Measurements from ENCODE around the gene OTUB2.

OTUB2 gene

GRCh38 chr14:94045563-94046345 lies 19.6 kb downstream of the OTUB2 start:
- H3K4me3 ChIP-seq (ENCODE audit: low read length in 2 of 2) = no peak overlapping the region
- H3K27ac ChIP-seq (ENCODE audit: low read depth in 2 of 2, low read length in 2 of 2) = no peak overlapping the region
- H3K9ac ChIP-seq (ENCODE audit: low read depth in 1 of 2, low read length in 2 of 2) = no peak overlapping the region
- no peaks in the 10 kb centered on the region for H3K9me3 ChIP-seq (ENCODE audit: control insufficient read depth in 2 of 2, low read length in 2 of 2)
- peaks cover 55 to 62% of the 10 kb centered on the region in 2 donors for H3K36me3 ChIP-seq (ENCODE audit: control insufficient read depth in 2 of 2, insufficient read depth in 2 of 2, low read length in 2 of 2)
- no peaks in the 10 kb centered on the region for H3K27me3 ChIP-seq (ENCODE audit: control insufficient read depth in 2 of 2, insufficient read depth in 2 of 2, low read length in 2 of 2)
- no peaks in the 10 kb centered on the region for H3K4me1 ChIP-seq (ENCODE audit: control insufficient read depth in 2 of 2, insufficient read depth in 2 of 2, low read length in 2 of 2)

GRCh38 chr14:94046696-94047250 lies 20.6 kb downstream of the OTUB2 start:
- H3K9ac ChIP-seq (ENCODE audit: low read depth in 1 of 2, low read length in 2 of 2) = no peak overlapping the region
- H3K4me1 ChIP-seq (ENCODE audit: control insufficient read depth in 2 of 2, insufficient read depth in 2 of 2, low read length in 2 of 2) = no peaks in the 10 kb centered on the region
- no peak overlapping the region for H3K4me3 ChIP-seq (ENCODE audit: low read length in 2 of 2)
- no peaks in the 10 kb centered on the region for H3K9me3 ChIP-seq (ENCODE audit: control insufficient read depth in 2 of 2, low read length in 2 of 2)
- peaks cover 65 to 71% of the 10 kb centered on the region in 2 donors for H3K36me3 ChIP-seq (ENCODE audit: control insufficient read depth in 2 of 2, insufficient read depth in 2 of 2, low read length in 2 of 2)
- no peaks in the 10 kb centered on the region for H3K27me3 ChIP-seq (ENCODE audit: control insufficient read depth in 2 of 2, insufficient read depth in 2 of 2, low read length in 2 of 2)
- H3K27ac ChIP-seq (ENCODE audit: low read depth in 2 of 2, low read length in 2 of 2) = no peak overlapping the region

- Histone ChIP-seq H3K9ac (ENCODE audit: low read depth in 1 of 2, low read length in 2 of 2) (no peak overlapping the region), H3K4me3 (ENCODE audit: low read length in 2 of 2) (no peak overlapping the region), H3K27me3 (ENCODE audit: control insufficient read depth in 2 of 2, insufficient read depth in 2 of 2, low read length in 2 of 2) (no peaks in the 10 kb centered on the region), H3K4me1 (ENCODE audit: control insufficient read depth in 2 of 2, insufficient read depth in 2 of 2, low read length in 2 of 2) (no peaks in the 10 kb centered on the region), H3K27ac (ENCODE audit: low read depth in 2 of 2, low read length in 2 of 2) (no peak overlapping the region), H3K36me3 (ENCODE audit: control insufficient read depth in 2 of 2, insufficient read depth in 2 of 2, low read length in 2 of 2) (peaks cover 69 to 79% of the 10 kb centered on the region in 2 donors), H3K9me3 (ENCODE audit: control insufficient read depth in 2 of 2, low read length in 2 of 2) (no peaks in the 10 kb centered on the region)
These were observed 21.4 kb downstream of the OTUB2 start for GRCh38 chr14:94047581-94047980.

GRCh38 chr14:94048691-94049624 lies 22.8 kb downstream of the OTUB2 start:
- no peak overlapping the region for H3K9ac ChIP-seq (ENCODE audit: low read depth in 1 of 2, low read length in 2 of 2)
- H3K27ac ChIP-seq (ENCODE audit: low read depth in 2 of 2, low read length in 2 of 2) = no peak overlapping the region
- H3K36me3 ChIP-seq (ENCODE audit: control insufficient read depth in 2 of 2, insufficient read depth in 2 of 2, low read length in 2 of 2) = peaks cover 75 to 86% of the 10 kb centered on the region in 2 donors
- H3K9me3 ChIP-seq (ENCODE audit: control insufficient read depth in 2 of 2, low read length in 2 of 2) = no peaks in the 10 kb centered on the region
- H3K4me3 ChIP-seq (ENCODE audit: low read length in 2 of 2) = no peak overlapping the region
- no peaks in the 10 kb centered on the region for H3K27me3 ChIP-seq (ENCODE audit: control insufficient read depth in 2 of 2, insufficient read depth in 2 of 2, low read length in 2 of 2)
- no peaks in the 10 kb centered on the region for H3K4me1 ChIP-seq (ENCODE audit: control insufficient read depth in 2 of 2, insufficient read depth in 2 of 2, low read length in 2 of 2)

- H3K4me3 ChIP-seq (ENCODE audit: low read length in 2 of 2) = no peak overlapping the region
- no peaks in the 10 kb centered on the region for H3K9me3 ChIP-seq (ENCODE audit: control insufficient read depth in 2 of 2, low read length in 2 of 2)
- H3K36me3 ChIP-seq (ENCODE audit: control insufficient read depth in 2 of 2, insufficient read depth in 2 of 2, low read length in 2 of 2) = peaks cover 79 to 88% of the 10 kb centered on the region in 2 donors
- no peak overlapping the region for H3K27ac ChIP-seq (ENCODE audit: low read depth in 2 of 2, low read length in 2 of 2)
- no peaks in the 10 kb centered on the region for H3K27me3 ChIP-seq (ENCODE audit: control insufficient read depth in 2 of 2, insufficient read depth in 2 of 2, low read length in 2 of 2)
- H3K9ac ChIP-seq (ENCODE audit: low read depth in 1 of 2, low read length in 2 of 2) = no peak overlapping the region
- no peaks in the 10 kb centered on the region for H3K4me1 ChIP-seq (ENCODE audit: control insufficient read depth in 2 of 2, insufficient read depth in 2 of 2, low read length in 2 of 2)
These were observed 23.5 kb downstream of the OTUB2 start for GRCh38 chr14:94049625-94050023.

GRCh38 chr14:94050231-94050880 lies 24.2 kb downstream of the OTUB2 start:
- Histone ChIP-seq H3K4me3 (ENCODE audit: low read length in 2 of 2) (no peak overlapping the region), H3K27me3 (ENCODE audit: control insufficient read depth in 2 of 2, insufficient read depth in 2 of 2, low read length in 2 of 2) (no peaks in the 10 kb centered on the region), H3K27ac (ENCODE audit: low read depth in 2 of 2, low read length in 2 of 2) (no peak overlapping the region), H3K36me3 (ENCODE audit: control insufficient read depth in 2 of 2, insufficient read depth in 2 of 2, low read length in 2 of 2) (peaks cover 82 to 90% of the 10 kb centered on the region in 2 donors), H3K4me1 (ENCODE audit: control insufficient read depth in 2 of 2, insufficient read depth in 2 of 2, low read length in 2 of 2) (no peaks in the 10 kb centered on the region), H3K9me3 (ENCODE audit: control insufficient read depth in 2 of 2, low read length in 2 of 2) (no peaks in the 10 kb centered on the region), H3K9ac (ENCODE audit: low read depth in 1 of 2, low read length in 2 of 2) (no peak overlapping the region)

GRCh38 chr14:94051115-94051514 lies 25.0 kb downstream of the OTUB2 start:
- H3K9me3 ChIP-seq (ENCODE audit: control insufficient read depth in 2 of 2, low read length in 2 of 2) = no peaks in the 10 kb centered on the region
- no peaks in the 10 kb centered on the region for H3K27me3 ChIP-seq (ENCODE audit: control insufficient read depth in 2 of 2, insufficient read depth in 2 of 2, low read length in 2 of 2)
- no peak overlapping the region for H3K9ac ChIP-seq (ENCODE audit: low read depth in 1 of 2, low read length in 2 of 2)
- no peak overlapping the region for H3K27ac ChIP-seq (ENCODE audit: low read depth in 2 of 2, low read length in 2 of 2)
- H3K4me1 ChIP-seq (ENCODE audit: control insufficient read depth in 2 of 2, insufficient read depth in 2 of 2, low read length in 2 of 2) = no peaks in the 10 kb centered on the region
- no peak overlapping the region for H3K4me3 ChIP-seq (ENCODE audit: low read length in 2 of 2)
- peaks cover 84 to 91% of the 10 kb centered on the region in 2 donors for H3K36me3 ChIP-seq (ENCODE audit: control insufficient read depth in 2 of 2, insufficient read depth in 2 of 2, low read length in 2 of 2)

- Histone ChIP-seq H3K9ac (ENCODE audit: low read depth in 1 of 2, low read length in 2 of 2) (no peak overlapping the region), H3K9me3 (ENCODE audit: control insufficient read depth in 2 of 2, low read length in 2 of 2) (no peaks in the 10 kb centered on the region), H3K27ac (ENCODE audit: low read depth in 2 of 2, low read length in 2 of 2) (no peak overlapping the region), H3K27me3 (ENCODE audit: control insufficient read depth in 2 of 2, insufficient read depth in 2 of 2, low read length in 2 of 2) (no peaks in the 10 kb centered on the region), H3K4me3 (ENCODE audit: low read length in 2 of 2) (no peak overlapping the region), H3K36me3 (ENCODE audit: control insufficient read depth in 2 of 2, insufficient read depth in 2 of 2, low read length in 2 of 2) (peaks cover 84 to 92% of the 10 kb centered on the region in 2 donors), H3K4me1 (ENCODE audit: control insufficient read depth in 2 of 2, insufficient read depth in 2 of 2, low read length in 2 of 2) (no peaks in the 10 kb centered on the region)
These were observed 25.6 kb downstream of the OTUB2 start for GRCh38 chr14:94051779-94052178.

GRCh38 chr14:94052199-94052598 lies 26.1 kb downstream of the OTUB2 start:
- Histone ChIP-seq H3K27me3 (ENCODE audit: control insufficient read depth in 2 of 2, insufficient read depth in 2 of 2, low read length in 2 of 2) (no peaks in the 10 kb centered on the region), H3K36me3 (ENCODE audit: control insufficient read depth in 2 of 2, insufficient read depth in 2 of 2, low read length in 2 of 2) (peaks cover 84 to 92% of the 10 kb centered on the region in 2 donors), H3K9ac (ENCODE audit: low read depth in 1 of 2, low read length in 2 of 2) (no peak overlapping the region), H3K4me3 (ENCODE audit: low read length in 2 of 2) (no peak overlapping the region), H3K27ac (ENCODE audit: low read depth in 2 of 2, low read length in 2 of 2) (no peak overlapping the region), H3K9me3 (ENCODE audit: control insufficient read depth in 2 of 2, low read length in 2 of 2) (no peaks in the 10 kb centered on the region), H3K4me1 (ENCODE audit: control insufficient read depth in 2 of 2, insufficient read depth in 2 of 2, low read length in 2 of 2) (no peaks in the 10 kb centered on the region)

Data from mucosa of rectum (tissue), 2 donors.